ENCODE measurements around the gene STK32A. TPM values are rescaled to one million over a fixed set of nuclear protein-coding genes. Genes with fewer than 3 reads are reported as not detected.

Gene STK32A
- total RNA-seq, 1 experiment from 2014 or later: 1.2 TPM

GRCh38 chr5:147403651-147404640, 169.1 kb downstream of the STK32A start:
- Histone ChIP-seq H3K36me3 (ENCODE audit: control insufficient read depth in 1 of 2, insufficient read depth in 2 of 2, low read length in 2 of 2) (no peaks in the 10 kb centered on the region), H2AFZ (ENCODE audit: low read depth, low read length, poor library complexity, severe bottlenecking) (peak overlapping the region; percentile 56), H4K20me1 (ENCODE audit: insufficient read depth) (no peaks in the 10 kb centered on the region), H3K9me3 (ENCODE audit: control insufficient read depth in 1 of 2, insufficient read depth in 1 of 2, low read depth in 1 of 2, low read length in 2 of 2) (no peaks in the 10 kb centered on the region), H3K4me2 (ENCODE audit: low read length) (peak overlapping the region; percentile 71), H3K4me3 (replicated peaks in 1 of 2; ENCODE audit: low read depth in 1 of 2, low read length in 2 of 2) (peak overlapping the region in 1 of 2 experiments; percentile 24; a peak in 1 of 4 replicates), H3K9me2 (ENCODE audit: insufficient read depth) (no peaks in the 10 kb centered on the region), H3K79me2 (ENCODE audit: insufficient read depth, low read length) (no peaks in the 10 kb centered on the region), H3K4me1 (ENCODE audit: control insufficient read depth in 1 of 2, insufficient read depth in 2 of 2, low read length in 2 of 2) (peaks cover 15 to 25% of the 10 kb centered on the region in 2 experiments), H3K27me3 (ENCODE audit: insufficient read depth, low read length) (no peaks in the 10 kb centered on the region), H3K9ac (ENCODE audit: low read length) (peak overlapping the region; percentile 33), H3K27ac (ENCODE audit: low read depth, low read length) (peak overlapping the region; percentile 62)
- ChIA-PET POLR2A (no interaction called here), RAD21 (ENCODE audit: low non-redundant PET in 1 of 2, low total read pairs in 2 of 2, uncharacterized antibody in 2 of 2, unreplicated experiment in 2 of 2) (no interaction called here), CTCF (interaction anchor here (0.8 to 1.2 kb wide), 3 partner anchors 12 to 174 kb away, joined by 3 read pairs; no protein-coding TSS in a partner anchor)
- DNase-seq (ENCODE audit: low read depth, low spot score) (peak; percentile 66), ATAC-seq (peak; percentile 85)
- BruUV-seq (replicated peaks): no TSS peak
- intact Hi-C loops (cut with micrococcal nuclease): no loop called here
- TF ChIP-seq ZBTB33 (IDR thresholded peaks at IDR 0.05; ENCODE audit: extremely low read depth, insufficient replicate concordance, low read length) (no peak), REST (IDR thresholded peaks at IDR 0.05; ENCODE audit: low read depth) (no peak), MAX (IDR thresholded peaks at IDR 0.05) (peak; percentile 94), ELF1 (IDR thresholded peaks at IDR 0.05; ENCODE audit: borderline replicate concordance, low read depth) (no peak), CBX3 (IDR thresholded peaks at IDR 0.05; ENCODE audit: low read depth) (peak; percentile 85), YY1 (IDR thresholded peaks at IDR 0.05; ENCODE audit: extremely low read depth, insufficient replicate concordance, low read depth, low read length) (peak; percentile 40), JUND (IDR thresholded peaks at IDR 0.05) (peak; percentile 88), EZH2 (IDR thresholded peaks at IDR 0.05) (no peak), SRF (IDR thresholded peaks at IDR 0.05; ENCODE audit: low read depth) (no peak; the same call in 1 of the 2 replicates), ZFX (IDR thresholded peaks at IDR 0.05) (no peak), CEBPB (IDR thresholded peaks at IDR 0.05; ENCODE audit: low read depth) (peak; percentile 70), EGR1 (IDR thresholded peaks at IDR 0.05; ENCODE audit: low read depth) (no peak), RAD21 (IDR thresholded peaks at IDR 0.05; ENCODE audit: low read depth) (no peak), POLR2AphosphoS5 (IDR thresholded peaks at IDR 0.05; ENCODE audit: low read depth, low read length) (peak; percentile 66; the same call in 1 of the 2 replicates), SP1 (IDR thresholded peaks at IDR 0.05; ENCODE audit: low read depth) (peak; percentile 70), POLR2A (IDR thresholded peaks at IDR 0.05; ENCODE audit: borderline replicate concordance, extremely low read depth, insufficient read depth, insufficient read length) (no peak), ZNF274 (IDR thresholded peaks at IDR 0.05; ENCODE audit: low read depth, low read length) (no peak), SIN3A (IDR thresholded peaks at IDR 0.05; ENCODE audit: low read depth) (peak; percentile 45; the same call in 1 of the 2 replicates), FOSL1 (IDR thresholded peaks at IDR 0.05; ENCODE audit: low read depth) (peak; percentile 75)
